Mammary epithelial cell (primary cell): Measurements from ENCODE around the gene KMT2E.

Source experiments
- EZH2 ChIP-seq: IDR thresholded peaks from 2 replicates; pipeline ENCODE4 v1.6.1; 2012; ENCODE audit warnings: low read length, inconsistent platforms, borderline replicate concordance
- TF ChIP-seq, protein P1 (sequence below), 2 donors: IDR thresholded peaks in 1 of 2; conservative IDR thresholded peaks in 1 of 2; 2 replicates each; pipeline ENCODE4 v1.5.1; 2011 to 2012; ENCODE audit warnings: inconsistent platforms in 2 of 2, low read length in 2 of 2, mild to moderate bottlenecking in 2 of 2, control low read depth in 1 of 2, low read depth in 1 of 2; ENCODE audit not compliant: insufficient read depth in 1 of 2; ENCODE audit errors: extremely low read depth in 1 of 2

DNA sequence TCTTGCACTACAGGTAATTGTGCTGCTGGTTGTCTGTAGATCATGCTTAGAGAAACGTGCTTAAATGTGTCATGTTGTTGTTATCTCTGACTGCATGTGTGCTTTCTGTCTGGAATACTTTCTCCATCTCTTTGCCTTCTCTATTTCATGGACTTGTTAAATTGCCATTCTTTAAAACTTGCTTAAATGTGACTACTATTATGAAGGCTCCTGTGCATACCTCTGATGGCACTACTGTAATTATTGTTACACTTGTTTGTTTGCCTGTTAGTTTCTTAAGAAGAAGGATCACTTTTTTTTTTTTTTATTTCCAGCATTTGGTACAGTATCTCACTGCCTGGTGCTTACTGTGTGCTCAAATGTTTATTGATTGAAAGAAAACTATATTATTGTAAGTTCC, 41.6 kb downstream of the KMT2E start:
- TF ChIP-seq, protein P1, sequence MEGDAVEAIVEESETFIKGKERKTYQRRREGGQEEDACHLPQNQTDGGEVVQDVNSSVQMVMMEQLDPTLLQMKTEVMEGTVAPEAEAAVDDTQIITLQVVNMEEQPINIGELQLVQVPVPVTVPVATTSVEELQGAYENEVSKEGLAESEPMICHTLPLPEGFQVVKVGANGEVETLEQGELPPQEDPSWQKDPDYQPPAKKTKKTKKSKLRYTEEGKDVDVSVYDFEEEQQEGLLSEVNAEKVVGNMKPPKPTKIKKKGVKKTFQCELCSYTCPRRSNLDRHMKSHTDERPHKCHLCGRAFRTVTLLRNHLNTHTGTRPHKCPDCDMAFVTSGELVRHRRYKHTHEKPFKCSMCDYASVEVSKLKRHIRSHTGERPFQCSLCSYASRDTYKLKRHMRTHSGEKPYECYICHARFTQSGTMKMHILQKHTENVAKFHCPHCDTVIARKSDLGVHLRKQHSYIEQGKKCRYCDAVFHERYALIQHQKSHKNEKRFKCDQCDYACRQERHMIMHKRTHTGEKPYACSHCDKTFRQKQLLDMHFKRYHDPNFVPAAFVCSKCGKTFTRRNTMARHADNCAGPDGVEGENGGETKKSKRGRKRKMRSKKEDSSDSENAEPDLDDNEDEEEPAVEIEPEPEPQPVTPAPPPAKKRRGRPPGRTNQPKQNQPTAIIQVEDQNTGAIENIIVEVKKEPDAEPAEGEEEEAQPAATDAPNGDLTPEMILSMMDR (conservative IDR thresholded peaks at IDR 0.05 in 1 of 2, IDR thresholded peaks at IDR 0.05 in 1 of 2; ENCODE audit: extremely low read depth in 1 of 2, insufficient read depth in 1 of 2, low read depth in 1 of 2, low read length in 2 of 2), result no peak
- no peak for TF ChIP-seq EZH2
